ENCODE results near the gene ADM5.

ADM5 gene

GRCh38 chr19:49689133-49690078 lies at the start of gene ADM5:
TSS of gene ADM5 (plus strand) at chr19:49689594. CDS start at chr19:49689838, 244 bp downstream.
- DNase-seq (ENCODE audit: low read depth in 2 of 2, low spot score in 1 of 2) = no peak

- DNase-seq (ENCODE audit: low read depth in 2 of 2, low spot score in 1 of 2) = peak; percentile 97 to 99
Measured at GRCh38 chr19:49640113-49640898, 49.1 kb upstream of the ADM5 start, which contains the start of gene RRAS. TSS of gene RRAS (minus strand) at chr19:49640143. CDS start at chr19:49640098, 45 bp downstream.

- DNase-seq (ENCODE audit: low read depth in 2 of 2, low spot score in 1 of 2) = peak; percentile 97 to 98
Measured at GRCh38 chr19:49641688-49642491, 47.5 kb upstream of the ADM5 start, which contains the start of gene SCAF1. TSS of gene SCAF1 (plus strand) at chr19:49642209. CDS start at chr19:49645027, 2,818 bp downstream.

- no peak for DNase-seq (ENCODE audit: low read depth in 2 of 2, low spot score in 1 of 2)
Measured at GRCh38 chr19:49642492-49643035, 46.8 kb upstream of the ADM5 start.

GRCh38 chr19:49643466-49643865 lies 45.9 kb upstream of the ADM5 start:
- DNase-seq (ENCODE audit: low read depth in 2 of 2, low spot score in 1 of 2) = no peak

GRCh38 chr19:49645592-49645991 lies 43.8 kb upstream of the ADM5 start:
- no peak for DNase-seq (ENCODE audit: low read depth in 2 of 2, low spot score in 1 of 2)

- no peak for DNase-seq (ENCODE audit: low read depth in 2 of 2, low spot score in 1 of 2)
Measured at GRCh38 chr19:49645995-49646394, 43.4 kb upstream of the ADM5 start.

- DNase-seq (ENCODE audit: low read depth in 2 of 2, low spot score in 1 of 2) = no peak
Measured at GRCh38 chr19:49646586-49646985, 42.8 kb upstream of the ADM5 start.

GRCh38 chr19:49651029-49651819 lies 38.2 kb upstream of the ADM5 start:
- no peak for DNase-seq (ENCODE audit: low read depth in 2 of 2, low spot score in 1 of 2)

- DNase-seq (ENCODE audit: low read depth in 2 of 2, low spot score in 1 of 2) = no peak
Measured at GRCh38 chr19:49651820-49652550, 37.4 kb upstream of the ADM5 start.

GRCh38 chr19:49652551-49653465 lies 36.6 kb upstream of the ADM5 start:
- DNase-seq (ENCODE audit: low read depth in 2 of 2, low spot score in 1 of 2) = no peak

GRCh38 chr19:49653466-49653806 lies 36.0 kb upstream of the ADM5 start:
- no peak for DNase-seq (ENCODE audit: low read depth in 2 of 2, low spot score in 1 of 2)

GRCh38 chr19:49654581-49654980 lies 34.8 kb upstream of the ADM5 start:
- no peak for DNase-seq (ENCODE audit: low read depth in 2 of 2, low spot score in 1 of 2)

- no peak for DNase-seq (ENCODE audit: low read depth in 2 of 2, low spot score in 1 of 2)
Measured at GRCh38 chr19:49655570-49656455, 33.6 kb upstream of the ADM5 start.

GRCh38 chr19:49656456-49657109 lies 32.8 kb upstream of the ADM5 start:
- DNase-seq (ENCODE audit: low read depth in 2 of 2, low spot score in 1 of 2) = no peak

- DNase-seq (ENCODE audit: low read depth in 2 of 2, low spot score in 1 of 2) = no peak
Measured at GRCh38 chr19:49657493-49658138, 31.8 kb upstream of the ADM5 start.
